ENCODE measurements around the gene PERCC1.
"Not testable (repeated sequence)": the region's sequence is repeated elsewhere in the genome, so short reads cannot be mapped to it uniquely, and the experiment has no call there.

- not testable (repeated sequence) for TF ChIP-seq CTCF, EP300, POLR2A (IDR thresholded peaks at IDR 0.05)
Observed at GRCh38 chr16:1439699-1440074, 8.8 kb downstream of the PERCC1 start.

Data from suprapubic skin (tissue), 3 donors.